Cardiac fibroblast (primary cell): ENCODE data around the gene ABHD2.
A peak's percentile ranks its signal among the peaks of the same experiment; 100 is the strongest.

Experiments
- DNase-seq, 2 donors: peaks; one replicate each; pipeline versions ENCODE4 v3.0.0 to v3.0.0-alpha.2; 2010; ENCODE audit warnings: low read depth in 2 of 2
- H3K4me3 ChIP-seq, 2 donors: replicated peaks in 1 of 2; 1 replicate in 1 of 2; 2 replicates in 1 of 2; pipeline ENCODE4 v1.5.1; 2011; ENCODE audit warnings: low read depth in 2 of 2, low read length in 2 of 2, mild to moderate bottlenecking in 2 of 2, moderate library complexity in 1 of 2
- TF ChIP-seq, protein P1 (sequence below): IDR thresholded peaks from one replicate; pipeline ENCODE4 v1.5.1; 2011; ENCODE audit warnings: low read depth, mild to moderate bottlenecking, low read length, inconsistent platforms

Gene ABHD2

DNA sequence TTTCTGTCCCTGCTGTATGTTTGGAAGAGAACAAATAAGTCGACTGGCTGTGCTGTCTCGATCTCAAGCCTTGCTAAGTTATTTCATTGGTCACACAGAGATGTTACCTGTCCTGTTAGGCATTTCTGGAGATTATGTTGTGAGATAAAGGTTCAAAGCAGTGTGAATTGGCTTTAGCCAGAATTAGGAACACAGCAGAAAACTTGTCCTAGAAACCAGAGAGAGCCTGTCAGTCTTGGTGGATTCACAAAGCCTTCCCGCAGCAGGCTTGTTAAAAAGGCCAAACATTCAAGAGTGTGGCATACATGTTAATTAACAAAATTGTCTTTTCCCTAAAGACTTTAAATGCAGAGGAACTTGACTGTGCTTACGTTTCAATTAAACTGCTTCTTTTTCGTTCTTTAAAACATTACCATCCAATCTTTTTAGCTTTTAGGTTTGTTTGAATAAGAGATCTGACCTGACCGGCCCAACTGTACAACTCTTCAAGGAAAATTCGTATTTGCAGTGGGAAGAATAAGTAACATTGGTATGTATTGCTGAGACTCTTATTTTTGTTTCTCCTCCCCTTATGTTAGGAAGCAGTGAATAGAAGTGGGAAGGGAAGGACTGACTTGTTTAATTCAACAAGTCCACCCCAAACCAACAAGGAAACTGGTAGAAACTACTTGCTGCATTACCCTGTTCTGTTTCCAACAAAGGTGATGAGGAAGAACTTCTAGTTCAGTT lies 25.2 kb downstream of the ABHD2 start:
- TF ChIP-seq, protein P1, sequence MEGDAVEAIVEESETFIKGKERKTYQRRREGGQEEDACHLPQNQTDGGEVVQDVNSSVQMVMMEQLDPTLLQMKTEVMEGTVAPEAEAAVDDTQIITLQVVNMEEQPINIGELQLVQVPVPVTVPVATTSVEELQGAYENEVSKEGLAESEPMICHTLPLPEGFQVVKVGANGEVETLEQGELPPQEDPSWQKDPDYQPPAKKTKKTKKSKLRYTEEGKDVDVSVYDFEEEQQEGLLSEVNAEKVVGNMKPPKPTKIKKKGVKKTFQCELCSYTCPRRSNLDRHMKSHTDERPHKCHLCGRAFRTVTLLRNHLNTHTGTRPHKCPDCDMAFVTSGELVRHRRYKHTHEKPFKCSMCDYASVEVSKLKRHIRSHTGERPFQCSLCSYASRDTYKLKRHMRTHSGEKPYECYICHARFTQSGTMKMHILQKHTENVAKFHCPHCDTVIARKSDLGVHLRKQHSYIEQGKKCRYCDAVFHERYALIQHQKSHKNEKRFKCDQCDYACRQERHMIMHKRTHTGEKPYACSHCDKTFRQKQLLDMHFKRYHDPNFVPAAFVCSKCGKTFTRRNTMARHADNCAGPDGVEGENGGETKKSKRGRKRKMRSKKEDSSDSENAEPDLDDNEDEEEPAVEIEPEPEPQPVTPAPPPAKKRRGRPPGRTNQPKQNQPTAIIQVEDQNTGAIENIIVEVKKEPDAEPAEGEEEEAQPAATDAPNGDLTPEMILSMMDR: no peak
- no peak for DNase-seq
- H3K4me3 ChIP-seq: no peak overlapping the region

DNA sequence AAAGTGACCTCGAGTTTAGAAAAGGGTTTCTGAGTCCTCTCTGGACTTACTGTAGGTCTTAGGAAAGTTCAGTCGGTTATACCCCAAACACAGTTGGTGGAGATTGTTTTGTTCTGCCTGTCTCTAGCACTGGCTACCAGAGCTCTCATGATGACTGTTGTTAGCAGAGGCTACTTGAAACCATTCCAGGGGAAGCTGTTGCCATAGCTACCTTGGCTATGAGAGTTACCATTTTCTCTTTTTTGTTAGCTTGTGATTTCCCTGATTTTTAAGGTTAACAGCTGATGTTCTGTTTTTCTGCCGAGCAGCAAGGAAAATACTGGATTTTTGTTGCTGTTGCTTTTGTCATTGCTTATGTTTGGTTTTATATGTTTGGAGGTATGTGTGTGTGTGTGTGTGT lies 26.7 kb downstream of the ABHD2 start:
- DNase-seq: peak; percentile 80 to 84
- H3K4me3 ChIP-seq: no peak overlapping the region
- TF ChIP-seq, protein P1: no peak

DNA sequence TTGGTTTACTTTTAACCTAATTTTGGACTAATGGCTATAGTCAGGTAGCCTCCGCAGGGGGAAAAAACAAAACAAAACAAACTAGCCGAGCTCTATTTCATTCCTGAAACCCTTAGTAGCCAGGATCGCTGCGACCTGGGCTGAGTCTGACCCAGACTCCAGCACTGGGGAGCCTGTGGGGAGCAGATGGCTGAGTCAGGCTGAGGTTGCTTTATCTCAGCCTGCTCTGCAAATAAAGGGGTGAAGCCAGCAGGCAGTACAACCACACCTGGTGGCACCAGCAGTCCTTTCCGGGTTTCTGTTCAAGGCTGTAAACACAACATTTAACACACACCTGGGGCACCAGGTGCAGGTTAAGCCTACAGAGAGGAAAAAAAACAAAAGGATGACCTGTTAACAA lies 27.3 kb downstream of the ABHD2 start:
- TF ChIP-seq, protein P1: no peak
- DNase-seq: no peak
- H3K4me3 ChIP-seq: no peak overlapping the region

DNA sequence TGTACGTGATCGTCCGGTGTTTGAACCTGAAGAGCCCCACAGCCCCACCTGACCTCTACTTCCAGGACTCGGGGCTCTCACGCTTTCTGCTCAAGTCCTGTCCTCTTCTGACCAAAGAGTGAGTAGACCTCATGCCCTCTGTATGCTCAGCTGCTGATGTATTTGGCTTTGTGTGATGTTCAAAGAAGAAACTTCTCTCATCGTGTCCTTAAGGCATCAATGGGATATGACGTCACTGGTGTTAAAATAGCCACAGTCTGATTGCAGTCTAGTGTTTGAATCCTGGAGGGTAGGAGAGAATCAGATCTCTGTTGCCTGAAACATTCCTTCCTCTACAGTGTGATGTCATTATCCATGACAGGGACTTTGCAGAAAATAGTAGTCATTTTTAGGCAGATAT lies 28.1 kb downstream of the ABHD2 start:
- peak in 1 of 2 donors; percentile 55 for DNase-seq
- TF ChIP-seq, protein P1: no peak
- no peak overlapping the region for H3K4me3 ChIP-seq

DNA sequence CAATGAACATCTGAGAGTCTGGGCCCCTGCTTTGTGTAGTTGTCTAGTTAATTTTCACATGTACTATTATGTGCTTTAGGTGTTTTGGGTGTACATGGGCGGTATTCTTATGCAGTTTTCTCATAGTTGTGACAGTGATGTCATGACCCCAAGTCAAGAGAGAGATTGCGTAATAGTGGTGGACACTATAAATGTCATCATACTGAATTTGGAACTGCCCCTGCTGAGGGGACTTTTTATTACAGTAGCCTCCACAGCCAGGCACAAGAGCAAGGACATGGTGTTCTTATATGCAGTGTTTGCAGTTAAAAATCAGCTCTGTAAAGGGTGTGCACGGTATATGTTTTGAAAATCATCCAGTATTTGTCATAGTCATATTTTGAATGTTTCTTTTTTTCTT lies 29.5 kb downstream of the ABHD2 start:
- H3K4me3 ChIP-seq: no peak overlapping the region
- TF ChIP-seq, protein P1: no peak
- DNase-seq: peak in 1 of 2 donors; percentile 52

DNA sequence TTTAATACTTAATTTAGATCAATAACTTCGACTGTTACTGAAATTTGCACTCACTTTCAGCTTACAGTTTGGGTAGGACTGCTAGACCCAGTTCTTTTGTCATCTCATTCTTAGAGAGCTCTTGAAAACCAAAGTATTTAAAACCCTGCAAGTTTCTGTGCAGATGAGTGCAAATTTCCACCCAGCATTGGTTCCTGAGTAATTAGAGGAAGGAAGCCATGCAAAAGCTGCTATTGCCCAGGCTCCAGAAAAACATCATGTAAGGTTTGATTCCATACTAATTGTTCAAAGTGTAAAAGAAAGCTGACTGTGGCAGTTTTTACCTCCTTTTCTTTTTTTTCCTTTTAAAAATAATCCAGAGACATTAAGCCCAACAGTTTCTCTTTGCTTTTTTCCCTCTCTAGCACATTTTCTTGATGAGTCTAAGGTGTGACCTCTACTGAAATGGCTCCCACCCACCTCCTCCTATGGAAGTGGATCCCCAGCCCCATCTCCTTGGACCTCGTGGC lies 30.3 kb downstream of the ABHD2 start:
- TF ChIP-seq, protein P1: no peak
- no peak for DNase-seq
- H3K4me3 ChIP-seq: no peak overlapping the region
